ENCODE data around the gene PTGES2. TPM values are rescaled to one million over a fixed set of nuclear protein-coding genes. Genes with fewer than 3 reads are reported as not detected.
"Not testable (repeated sequence)": the region's sequence is repeated elsewhere in the genome, so short reads cannot be mapped to it uniquely, and the experiment has no call there.

The PTGES2 gene
- total RNA-seq, 1 donor from 2014 or later: 72.2 TPM

GRCh38 chr9:128078504-128079434, 48.8 kb downstream of the PTGES2 start:
- no peak for DNase-seq (ENCODE audit: low read depth, low spot score)
- H3K9me3 Mint-ChIP-seq: no peaks in the 10 kb centered on the region
- no peak overlapping the region for H3K27ac Mint-ChIP-seq (ENCODE audit: unreplicated experiment)
- TF ChIP-seq CTCF (conservative IDR thresholded peaks at IDR 0.05): no peak
- no peaks in the 10 kb centered on the region for H3K27me3 Mint-ChIP-seq (ENCODE audit: low read depth)
- H3K4me3 Mint-ChIP-seq: no peak overlapping the region
- H3K4me1 Mint-ChIP-seq: peaks cover 27% of the 10 kb centered on the region
- H3K36me3 Mint-ChIP-seq (ENCODE audit: low read depth): no peaks in the 10 kb centered on the region

GRCh38 chr9:128077847-128078503, 49.6 kb downstream of the PTGES2 start:
- H3K9me3 Mint-ChIP-seq: no peaks in the 10 kb centered on the region
- no peaks in the 10 kb centered on the region for H3K27me3 Mint-ChIP-seq (ENCODE audit: low read depth)
- H3K4me3 Mint-ChIP-seq: no peak overlapping the region
- H3K27ac Mint-ChIP-seq (ENCODE audit: unreplicated experiment): no peak overlapping the region
- DNase-seq (ENCODE audit: low read depth, low spot score): no peak
- H3K36me3 Mint-ChIP-seq (ENCODE audit: low read depth): no peaks in the 10 kb centered on the region
- TF ChIP-seq CTCF (conservative IDR thresholded peaks at IDR 0.05): no peak
- peaks cover 30% of the 10 kb centered on the region for H3K4me1 Mint-ChIP-seq

GRCh38 chr9:128073253-128073886, 54.2 kb downstream of the PTGES2 start:
- Mint-ChIP-seq H3K27ac (ENCODE audit: unreplicated experiment) (no peak overlapping the region), H3K36me3 (ENCODE audit: low read depth) (no peaks in the 10 kb centered on the region), H3K4me1 (peaks cover 29% of the 10 kb centered on the region), H3K4me3 (peak overlapping the region; percentile 21), H3K27me3 (ENCODE audit: low read depth) (no peaks in the 10 kb centered on the region), H3K9me3 (no peaks in the 10 kb centered on the region)
- no peak for DNase-seq (ENCODE audit: low read depth, low spot score)
- no peak for TF ChIP-seq CTCF (conservative IDR thresholded peaks at IDR 0.05)

GRCh38 chr9:128072144-128073021, 55.1 kb downstream of the PTGES2 start:
- Mint-ChIP-seq H3K4me1 (peaks cover 29% of the 10 kb centered on the region), H3K4me3 (peak overlapping the region; percentile 56), H3K36me3 (ENCODE audit: low read depth) (no peaks in the 10 kb centered on the region), H3K27me3 (ENCODE audit: low read depth) (no peaks in the 10 kb centered on the region), H3K27ac (ENCODE audit: unreplicated experiment) (no peak overlapping the region), H3K9me3 (no peaks in the 10 kb centered on the region)
- no peak for TF ChIP-seq CTCF (conservative IDR thresholded peaks at IDR 0.05)
- DNase-seq (ENCODE audit: low read depth, low spot score): no peak

- not testable (repeated sequence) for H3K9me3 Mint-ChIP-seq; H3K27me3 Mint-ChIP-seq (ENCODE audit: low read depth); H3K36me3 Mint-ChIP-seq (ENCODE audit: low read depth); DNase-seq (ENCODE audit: low read depth, low spot score); H3K27ac Mint-ChIP-seq (ENCODE audit: unreplicated experiment)
- H3K4me3 Mint-ChIP-seq: peak overlapping the region; percentile 22
- H3K4me1 Mint-ChIP-seq: peaks cover 29% of the 10 kb centered on the region
These were observed 56.1 kb downstream of the PTGES2 start for GRCh38 chr9:128071475-128071874.
